RKO (cell line): ENCODE data around the gene TRIM24.

Experiments
- DNase-seq: peaks from one replicate; pipeline ENCODE4 v3.0.0-alpha.2; 2016; ENCODE audit warnings: low spot score

Gene TRIM24

GRCh38 chr7:138625084-138625848, 165.2 kb downstream of the TRIM24 start:
- DNase-seq, result no peak

GRCh38 chr7:138625849-138626230, 165.8 kb downstream of the TRIM24 start:
- no peak for DNase-seq

- no peak for DNase-seq
Measured at GRCh38 chr7:138626846-138627245, 166.8 kb downstream of the TRIM24 start.

- no peak for DNase-seq
Measured at GRCh38 chr7:138627361-138627760, 167.3 kb downstream of the TRIM24 start.

GRCh38 chr7:138630059-138630610, 170.1 kb downstream of the TRIM24 start:
- no peak for DNase-seq

GRCh38 chr7:138632384-138632783, 172.3 kb downstream of the TRIM24 start:
- DNase-seq, result no peak

GRCh38 chr7:138632826-138633602, 173.0 kb downstream of the TRIM24 start:
- no peak for DNase-seq
